ENCODE measurements around the gene MRPL14. TPM values are rescaled to one million over a fixed set of nuclear protein-coding genes. Genes with fewer than 3 reads are reported as not detected.

The MRPL14 gene
- total and polyA plus RNA-seq, 9 of the 15 experiments (the other 6 are each of a cell fraction or from before 2014, with no cell fraction given), result 126 to 424 (median 165) TPM

GRCh38 chr6:44064089-44064947, 62.9 kb downstream of the MRPL14 start (continued):
- TF ChIP-seq, protein P1, sequence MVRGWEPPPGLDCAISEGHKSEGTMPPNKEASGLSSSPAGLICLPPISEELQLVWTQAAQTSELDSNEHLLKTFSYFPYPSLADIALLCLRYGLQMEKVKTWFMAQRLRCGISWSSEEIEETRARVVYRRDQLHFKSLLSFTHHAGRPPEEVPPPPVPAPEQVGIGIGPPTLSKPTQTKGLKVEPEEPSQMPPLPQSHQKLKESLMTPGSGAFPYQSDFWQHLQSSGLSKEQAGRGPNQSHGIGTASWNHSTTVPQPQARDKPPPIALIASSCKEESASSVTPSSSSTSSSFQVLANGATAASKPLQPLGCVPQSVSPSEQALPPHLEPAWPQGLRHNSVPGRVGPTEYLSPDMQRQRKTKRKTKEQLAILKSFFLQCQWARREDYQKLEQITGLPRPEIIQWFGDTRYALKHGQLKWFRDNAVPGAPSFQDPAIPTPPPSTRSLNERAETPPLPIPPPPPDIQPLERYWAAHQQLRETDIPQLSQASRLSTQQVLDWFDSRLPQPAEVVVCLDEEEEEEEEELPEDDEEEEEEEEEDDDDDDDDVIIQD (CRISPR knock-in tag; IDR thresholded peaks at IDR 0.05), result peak; percentile 84; the same call in 1 of the 2 replicates
- TF ChIP-seq FOS (IDR thresholded peaks at IDR 0.05; ENCODE audit: extremely low read depth, insufficient read length) (peak; percentile 56), NUFIP1 (IDR thresholded peaks at IDR 0.05; ENCODE audit: partially characterized antibody) (peak; percentile 66), DACH1 (IDR thresholded peaks at IDR 0.05; ENCODE audit: partially characterized antibody) (peak; percentile 9), ZNF197 (CRISPR knock-in tag; IDR thresholded peaks at IDR 0.05; ENCODE audit: low read depth) (peak; percentile 59), MLX (CRISPR knock-in tag; conservative IDR thresholded peaks at IDR 0.05) (no peak), RBM17 (IDR thresholded peaks at IDR 0.05; ENCODE audit: borderline replicate concordance, low read depth, low read length) (no peak), PHF8 (IDR thresholded peaks at IDR 0.05; ENCODE audit: borderline replicate concordance, low read length) (no peak; the same call in 1 of the 2 replicates), SIN3A (IDR thresholded peaks at IDR 0.05; ENCODE audit: borderline replicate concordance in 2 of 2, control insufficient read depth in 1 of 2, low read depth in 2 of 2, low read length in 2 of 2) (no peak), ZNF324 (CRISPR knock-in tag; IDR thresholded peaks at IDR 0.05) (peak; percentile 55; the same call in 1 of the 2 replicates), GABPB2 (CRISPR knock-in tag; conservative IDR thresholded peaks at IDR 0.05) (no peak), ZNF165 (CRISPR knock-in tag; IDR thresholded peaks at IDR 0.05; ENCODE audit: borderline replicate concordance) (peak; percentile 79; the same call in 1 of the 2 replicates), TAF9B (IDR thresholded peaks at IDR 0.05; ENCODE audit: partially characterized antibody) (no peak), CREBBP (IDR thresholded peaks at IDR 0.05; ENCODE audit: low read depth, low read length) (no peak), ZNF644 (tag; IDR thresholded peaks at IDR 0.05; ENCODE audit: low read depth) (0 out of 2 replicates have a peak, but pooled peaks have one; percentile 49), DIDO1 (tag; IDR thresholded peaks at IDR 0.05; ENCODE audit: low read depth) (no peak)
- TF ChIP-seq, protein P2, sequence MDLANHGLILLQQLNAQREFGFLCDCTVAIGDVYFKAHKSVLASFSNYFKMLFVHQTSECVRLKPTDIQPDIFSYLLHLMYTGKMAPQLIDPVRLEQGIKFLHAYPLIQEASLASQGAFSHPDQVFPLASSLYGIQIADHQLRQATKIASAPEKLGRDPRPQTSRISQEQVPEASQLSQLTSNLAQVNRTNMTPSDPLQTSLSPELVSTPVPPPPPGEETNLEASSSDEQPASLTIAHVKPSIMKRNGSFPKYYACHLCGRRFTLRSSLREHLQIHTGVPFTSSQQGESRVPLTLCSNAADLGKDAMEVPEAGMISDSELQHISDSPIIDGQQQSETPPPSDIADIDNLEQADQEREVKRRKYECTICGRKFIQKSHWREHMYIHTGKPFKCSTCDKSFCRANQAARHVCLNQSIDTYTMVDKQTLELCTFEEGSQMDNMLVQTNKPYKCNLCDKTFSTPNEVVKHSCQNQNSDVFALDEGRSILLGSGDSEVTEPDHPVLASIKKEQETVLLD (IDR thresholded peaks at IDR 0.05), result peak; percentile 80
- TF ChIP-seq, protein P3, sequence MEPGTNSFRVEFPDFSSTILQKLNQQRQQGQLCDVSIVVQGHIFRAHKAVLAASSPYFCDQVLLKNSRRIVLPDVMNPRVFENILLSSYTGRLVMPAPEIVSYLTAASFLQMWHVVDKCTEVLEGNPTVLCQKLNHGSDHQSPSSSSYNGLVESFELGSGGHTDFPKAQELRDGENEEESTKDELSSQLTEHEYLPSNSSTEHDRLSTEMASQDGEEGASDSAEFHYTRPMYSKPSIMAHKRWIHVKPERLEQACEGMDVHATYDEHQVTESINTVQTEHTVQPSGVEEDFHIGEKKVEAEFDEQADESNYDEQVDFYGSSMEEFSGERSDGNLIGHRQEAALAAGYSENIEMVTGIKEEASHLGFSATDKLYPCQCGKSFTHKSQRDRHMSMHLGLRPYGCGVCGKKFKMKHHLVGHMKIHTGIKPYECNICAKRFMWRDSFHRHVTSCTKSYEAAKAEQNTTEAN (CRISPR knock-in tag; IDR thresholded peaks at IDR 0.05), result no peak
- TF ChIP-seq, protein P4, sequence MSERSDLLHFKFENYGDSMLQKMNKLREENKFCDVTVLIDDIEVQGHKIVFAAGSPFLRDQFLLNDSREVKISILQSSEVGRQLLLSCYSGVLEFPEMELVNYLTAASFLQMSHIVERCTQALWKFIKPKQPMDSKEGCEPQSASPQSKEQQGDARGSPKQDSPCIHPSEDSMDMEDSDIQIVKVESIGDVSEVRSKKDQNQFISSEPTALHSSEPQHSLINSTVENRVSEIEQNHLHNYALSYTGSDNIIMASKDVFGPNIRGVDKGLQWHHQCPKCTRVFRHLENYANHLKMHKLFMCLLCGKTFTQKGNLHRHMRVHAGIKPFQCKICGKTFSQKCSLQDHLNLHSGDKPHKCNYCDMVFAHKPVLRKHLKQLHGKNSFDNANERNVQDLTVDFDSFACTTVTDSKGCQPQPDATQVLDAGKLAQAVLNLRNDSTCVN (CRISPR knock-in tag; IDR thresholded peaks at IDR 0.05), result peak; percentile 53; the same call in 1 of the 2 replicates

Measured in K562 (cell line).